ENCODE data around the gene GRIP1.

Gene GRIP1

DNA sequence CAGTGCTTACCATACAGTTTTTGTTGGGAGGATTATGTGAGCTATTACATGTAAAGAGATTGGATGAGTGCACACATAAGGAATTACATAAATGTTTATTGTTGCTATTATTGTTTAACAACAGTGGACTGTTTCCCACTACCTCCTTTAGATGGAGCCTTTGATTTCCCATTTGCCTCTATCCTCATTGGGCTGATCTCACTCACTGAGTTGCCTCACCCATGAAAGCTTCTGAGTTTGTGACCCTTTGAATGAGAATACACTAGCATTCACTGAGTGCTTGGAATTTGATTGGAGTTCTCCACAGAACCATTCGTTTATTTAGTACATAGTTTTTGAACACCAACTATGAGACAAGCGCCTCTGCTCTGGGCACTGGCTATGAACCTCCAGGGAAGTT, 255.6 kb downstream of the GRIP1 start:
- H3K4me3 ChIP-seq (ENCODE audit: low read depth, low read length) = no peak overlapping the region
- H3K9me3 ChIP-seq (ENCODE audit: control insufficient read depth, insufficient read depth, low read length) = 0 out of 2 replicates have a peak, but pooled peaks cover 4% of the 10 kb centered on the region
- H3K4me1 ChIP-seq (ENCODE audit: control insufficient read depth, insufficient read depth, low read length) = peaks cover 34% of the 10 kb centered on the region
- H3K27me3 ChIP-seq (ENCODE audit: control insufficient read depth, insufficient read depth, low read length) = no peaks in the 10 kb centered on the region
- H3K9ac ChIP-seq (ENCODE audit: low read depth, low read length) = no peak overlapping the region
- no peak overlapping the region for H3K27ac ChIP-seq (ENCODE audit: low read depth, low read length)
- no peaks in the 10 kb centered on the region for H3K36me3 ChIP-seq (ENCODE audit: control insufficient read depth, insufficient read depth, low read length)

DNA sequence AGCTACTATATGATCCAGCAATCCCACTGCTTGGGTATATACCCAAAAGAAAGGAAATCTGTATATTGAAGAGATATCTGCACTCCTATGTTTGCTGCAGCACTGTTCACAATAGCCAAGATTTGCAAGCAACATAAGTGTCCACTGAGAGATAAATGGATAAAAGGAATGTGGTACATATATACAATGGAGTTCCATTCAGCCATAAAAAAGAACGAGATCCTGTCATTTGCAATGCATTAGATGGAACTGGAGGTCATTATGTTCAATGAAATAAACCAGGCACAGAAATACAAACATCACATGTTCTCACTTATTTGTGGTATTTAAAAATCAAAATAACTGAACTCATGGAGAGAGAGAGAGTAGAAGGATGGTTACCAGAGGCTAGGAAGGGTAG, 260.0 kb downstream of the GRIP1 start:
- Histone ChIP-seq H3K27ac (ENCODE audit: low read depth, low read length) (no peak overlapping the region), H3K9me3 (ENCODE audit: control insufficient read depth, insufficient read depth, low read length) (no peaks in the 10 kb centered on the region), H3K36me3 (ENCODE audit: control insufficient read depth, insufficient read depth, low read length) (no peaks in the 10 kb centered on the region), H3K4me1 (ENCODE audit: control insufficient read depth, insufficient read depth, low read length) (peaks cover 9% of the 10 kb centered on the region), H3K4me3 (ENCODE audit: low read depth, low read length) (no peak overlapping the region), H3K27me3 (ENCODE audit: control insufficient read depth, insufficient read depth, low read length) (no peaks in the 10 kb centered on the region), H3K9ac (ENCODE audit: low read depth, low read length) (no peak overlapping the region)

DNA sequence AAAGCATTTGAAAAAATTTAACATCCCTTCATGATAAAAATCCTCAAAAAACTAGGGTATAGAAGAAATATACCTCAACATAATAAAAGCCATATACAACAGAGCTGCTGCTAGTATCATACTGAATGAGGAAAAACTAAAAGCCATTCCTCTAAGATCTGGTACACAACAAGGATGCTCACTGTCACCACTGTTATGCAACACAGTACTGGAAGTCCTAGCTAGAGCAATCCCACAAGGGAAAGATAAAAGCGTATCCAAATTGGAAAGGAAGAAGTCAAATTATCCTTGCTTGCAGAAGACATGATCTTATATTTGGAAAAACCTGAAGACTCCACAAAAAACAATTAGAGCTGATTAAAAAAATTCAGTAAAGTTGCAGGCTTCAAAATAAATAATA, 261.7 kb downstream of the GRIP1 start:
- no peaks in the 10 kb centered on the region for H3K9me3 ChIP-seq (ENCODE audit: control insufficient read depth, insufficient read depth, low read length)
- no peak overlapping the region for H3K9ac ChIP-seq (ENCODE audit: low read depth, low read length)
- no peak overlapping the region for H3K27ac ChIP-seq (ENCODE audit: low read depth, low read length)
- no peaks in the 10 kb centered on the region for H3K4me1 ChIP-seq (ENCODE audit: control insufficient read depth, insufficient read depth, low read length)
- no peaks in the 10 kb centered on the region for H3K36me3 ChIP-seq (ENCODE audit: control insufficient read depth, insufficient read depth, low read length)
- H3K27me3 ChIP-seq (ENCODE audit: control insufficient read depth, insufficient read depth, low read length) = no peaks in the 10 kb centered on the region
- H3K4me3 ChIP-seq (ENCODE audit: low read depth, low read length) = no peak overlapping the region

DNA sequence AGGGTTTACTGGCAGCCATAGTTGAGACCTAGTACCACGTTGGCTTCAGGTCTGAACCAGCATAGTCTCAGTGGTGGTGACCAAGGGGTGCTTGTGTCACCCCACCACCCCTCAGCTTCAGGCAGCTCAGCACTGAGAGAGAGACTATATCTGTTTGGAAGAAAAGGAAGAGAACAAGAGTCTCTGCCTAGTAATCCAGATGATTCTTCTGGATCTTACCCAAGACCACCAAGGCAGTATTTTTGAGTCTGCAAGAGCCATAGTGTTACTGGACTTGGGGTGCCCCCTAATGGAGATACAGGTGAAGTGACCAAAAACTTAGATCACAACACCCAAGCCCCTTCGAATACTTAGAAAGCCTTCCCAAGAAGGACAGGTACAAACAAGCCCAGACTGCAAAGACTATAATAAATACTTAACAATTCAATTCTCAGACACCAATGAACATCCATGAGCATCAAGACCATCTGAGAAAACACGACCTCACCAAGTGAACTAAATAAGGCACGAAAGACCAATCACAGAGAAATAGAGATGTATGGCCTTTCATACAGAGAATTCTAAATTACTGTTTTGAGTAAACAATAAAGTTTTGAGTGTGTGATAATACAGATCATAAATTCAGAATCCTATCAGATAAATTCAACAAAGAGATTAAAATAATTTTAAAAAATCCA, 269.5 kb downstream of the GRIP1 start:
- H3K36me3 ChIP-seq (ENCODE audit: control insufficient read depth, insufficient read depth, low read length) = no peaks in the 10 kb centered on the region
- no peaks in the 10 kb centered on the region for H3K9me3 ChIP-seq (ENCODE audit: control insufficient read depth, insufficient read depth, low read length)
- no peak overlapping the region for H3K4me3 ChIP-seq (ENCODE audit: low read depth, low read length)
- no peak overlapping the region for H3K9ac ChIP-seq (ENCODE audit: low read depth, low read length)
- no peaks in the 10 kb centered on the region for H3K27me3 ChIP-seq (ENCODE audit: control insufficient read depth, insufficient read depth, low read length)
- H3K4me1 ChIP-seq (ENCODE audit: control insufficient read depth, insufficient read depth, low read length) = peaks cover 3% of the 10 kb centered on the region; the same call in 1 of the 2 replicates
- H3K27ac ChIP-seq (ENCODE audit: low read depth, low read length) = no peak overlapping the region

DNA sequence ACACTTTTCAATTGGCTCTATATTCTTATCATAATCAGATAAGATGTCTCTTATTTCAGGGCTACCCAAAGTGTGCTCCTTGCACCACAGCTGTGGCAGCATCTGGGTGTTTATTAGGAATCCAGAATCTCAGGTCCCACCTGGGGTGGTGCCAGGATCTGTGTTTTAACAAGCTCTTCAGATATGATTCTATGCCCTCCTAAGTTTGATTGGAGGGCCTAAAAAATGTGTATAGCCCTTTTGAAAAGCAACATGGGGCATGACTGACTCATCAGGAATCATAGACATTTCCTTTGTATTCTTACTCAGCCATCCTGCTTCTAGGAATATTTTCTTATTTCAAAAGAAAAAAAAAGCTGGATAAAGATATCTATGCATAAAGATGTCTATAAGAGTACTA, 273.5 kb downstream of the GRIP1 start:
- Histone ChIP-seq H3K36me3 (ENCODE audit: control insufficient read depth, insufficient read depth, low read length) (no peaks in the 10 kb centered on the region), H3K27ac (ENCODE audit: low read depth, low read length) (no peak overlapping the region), H3K4me3 (ENCODE audit: low read depth, low read length) (no peak overlapping the region)

DNA sequence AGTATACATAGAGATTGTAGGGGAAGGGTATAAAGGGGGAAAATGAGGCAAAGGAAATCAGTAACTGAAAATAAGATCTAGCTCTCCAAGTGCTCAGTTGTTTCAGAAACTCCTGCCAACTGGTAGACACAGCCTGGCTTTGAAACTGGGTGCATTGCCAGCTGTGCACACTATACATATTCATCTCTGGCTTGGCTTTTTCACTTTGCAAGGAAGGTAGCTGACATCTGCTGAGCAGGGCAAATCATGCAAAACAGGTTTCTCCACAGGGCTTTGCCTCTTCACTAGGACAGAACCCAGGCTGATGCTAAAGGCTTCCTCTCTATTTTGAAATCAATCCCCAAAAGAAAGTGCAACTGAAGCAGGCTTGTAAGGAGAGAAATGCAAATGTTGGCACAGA, 275.1 kb downstream of the GRIP1 start:
- H3K27me3 ChIP-seq (ENCODE audit: control insufficient read depth, insufficient read depth, low read length) = no peaks in the 10 kb centered on the region
- no peak overlapping the region for H3K4me3 ChIP-seq (ENCODE audit: low read depth, low read length)
- no peak overlapping the region for H3K9ac ChIP-seq (ENCODE audit: low read depth, low read length)
- H3K27ac ChIP-seq (ENCODE audit: low read depth, low read length) = no peak overlapping the region
- H3K36me3 ChIP-seq (ENCODE audit: control insufficient read depth, insufficient read depth, low read length) = no peaks in the 10 kb centered on the region
- peaks cover 18% of the 10 kb centered on the region for H3K4me1 ChIP-seq (ENCODE audit: control insufficient read depth, insufficient read depth, low read length)
- no peaks in the 10 kb centered on the region for H3K9me3 ChIP-seq (ENCODE audit: control insufficient read depth, insufficient read depth, low read length)

More for the DNA sequence above, 273.5 kb downstream of the GRIP1 start:
- Histone ChIP-seq H3K9me3 (ENCODE audit: control insufficient read depth, insufficient read depth, low read length) (no peaks in the 10 kb centered on the region), H3K9ac (ENCODE audit: low read depth, low read length) (no peak overlapping the region), H3K27me3 (ENCODE audit: control insufficient read depth, insufficient read depth, low read length) (no peaks in the 10 kb centered on the region), H3K4me1 (ENCODE audit: control insufficient read depth, insufficient read depth, low read length) (peaks cover 10% of the 10 kb centered on the region; the same call in 1 of the 2 replicates)

DNA sequence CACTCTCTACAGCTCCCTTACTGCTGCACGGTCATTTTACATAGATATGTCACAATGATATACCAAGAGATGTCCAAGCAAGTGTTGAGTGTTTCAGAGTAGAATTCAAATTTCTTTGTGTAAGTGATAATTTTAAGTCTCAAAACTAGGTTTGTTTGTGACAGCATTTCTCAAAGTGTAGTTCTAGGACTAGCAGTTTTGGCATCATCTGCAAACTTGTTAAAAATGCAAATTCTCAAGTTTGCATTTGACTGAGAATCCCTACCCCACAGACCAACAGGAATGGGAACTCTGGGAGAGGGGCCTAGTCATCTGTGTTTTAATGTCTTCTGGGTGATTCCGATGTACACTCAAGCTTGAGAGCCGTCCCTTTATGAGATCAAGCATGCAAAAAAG, 279.0 kb downstream of the GRIP1 start:
- no peaks in the 10 kb centered on the region for H3K27me3 ChIP-seq (ENCODE audit: control insufficient read depth, insufficient read depth, low read length)
- no peak overlapping the region for H3K4me3 ChIP-seq (ENCODE audit: low read depth, low read length)
- H3K9me3 ChIP-seq (ENCODE audit: control insufficient read depth, insufficient read depth, low read length) = no peaks in the 10 kb centered on the region
- H3K4me1 ChIP-seq (ENCODE audit: control insufficient read depth, insufficient read depth, low read length) = peaks cover 16% of the 10 kb centered on the region
- no peak overlapping the region for H3K9ac ChIP-seq (ENCODE audit: low read depth, low read length)
- H3K27ac ChIP-seq (ENCODE audit: low read depth, low read length) = no peak overlapping the region
- H3K36me3 ChIP-seq (ENCODE audit: control insufficient read depth, insufficient read depth, low read length) = no peaks in the 10 kb centered on the region

DNA sequence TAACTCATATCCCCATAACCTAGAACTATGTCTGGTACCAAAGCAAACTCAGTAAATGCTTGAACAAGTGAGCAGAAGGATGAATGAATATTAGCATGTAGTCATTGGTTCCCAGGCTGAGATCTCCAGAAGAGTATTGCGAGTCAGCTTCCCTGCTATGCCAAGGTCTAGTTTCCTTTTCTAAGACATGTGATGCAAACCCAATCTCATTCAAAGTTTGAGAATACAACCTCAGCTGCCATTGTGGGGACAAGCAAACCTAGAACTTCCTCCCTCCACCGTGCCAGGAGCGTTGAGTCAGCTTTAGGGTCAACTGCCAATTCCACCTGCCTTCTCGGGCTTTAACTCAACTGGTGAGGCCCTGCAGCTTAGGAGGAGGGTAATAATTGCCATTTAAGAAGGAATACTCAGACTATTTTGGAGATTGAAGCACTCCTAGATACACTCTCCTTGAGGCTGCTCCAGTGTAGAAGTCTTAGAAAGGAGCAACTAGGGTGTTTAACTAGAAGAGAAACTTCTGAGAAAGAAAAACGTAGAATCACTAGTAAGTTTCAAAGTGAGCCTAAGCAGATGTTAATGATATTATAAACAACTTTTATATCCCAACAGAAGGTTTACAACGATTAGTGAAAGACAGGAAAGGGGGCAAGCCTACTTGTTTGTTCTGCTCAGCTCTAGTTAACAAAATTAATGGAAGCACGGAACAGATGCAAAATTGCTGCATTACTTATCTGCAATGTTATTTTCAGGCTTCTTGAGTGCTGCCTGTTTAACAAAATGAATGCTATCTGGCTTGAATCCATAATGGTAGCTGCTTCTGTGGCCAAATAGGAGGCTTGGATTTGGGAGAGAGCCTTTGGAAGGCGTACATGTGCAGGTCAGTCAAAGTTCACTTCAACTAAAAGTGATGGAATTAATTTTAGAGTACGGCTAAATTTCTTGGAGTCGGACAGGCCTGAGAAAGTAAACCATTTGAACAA, 279.7 kb downstream of the GRIP1 start:
- Histone ChIP-seq H3K27ac (ENCODE audit: low read depth, low read length) (no peak overlapping the region), H3K27me3 (ENCODE audit: control insufficient read depth, insufficient read depth, low read length) (no peaks in the 10 kb centered on the region), H3K9ac (ENCODE audit: low read depth, low read length) (no peak overlapping the region), H3K4me1 (ENCODE audit: control insufficient read depth, insufficient read depth, low read length) (peaks cover 16% of the 10 kb centered on the region), H3K4me3 (ENCODE audit: low read depth, low read length) (no peak overlapping the region), H3K36me3 (ENCODE audit: control insufficient read depth, insufficient read depth, low read length) (no peaks in the 10 kb centered on the region), H3K9me3 (ENCODE audit: control insufficient read depth, insufficient read depth, low read length) (no peaks in the 10 kb centered on the region)

DNA sequence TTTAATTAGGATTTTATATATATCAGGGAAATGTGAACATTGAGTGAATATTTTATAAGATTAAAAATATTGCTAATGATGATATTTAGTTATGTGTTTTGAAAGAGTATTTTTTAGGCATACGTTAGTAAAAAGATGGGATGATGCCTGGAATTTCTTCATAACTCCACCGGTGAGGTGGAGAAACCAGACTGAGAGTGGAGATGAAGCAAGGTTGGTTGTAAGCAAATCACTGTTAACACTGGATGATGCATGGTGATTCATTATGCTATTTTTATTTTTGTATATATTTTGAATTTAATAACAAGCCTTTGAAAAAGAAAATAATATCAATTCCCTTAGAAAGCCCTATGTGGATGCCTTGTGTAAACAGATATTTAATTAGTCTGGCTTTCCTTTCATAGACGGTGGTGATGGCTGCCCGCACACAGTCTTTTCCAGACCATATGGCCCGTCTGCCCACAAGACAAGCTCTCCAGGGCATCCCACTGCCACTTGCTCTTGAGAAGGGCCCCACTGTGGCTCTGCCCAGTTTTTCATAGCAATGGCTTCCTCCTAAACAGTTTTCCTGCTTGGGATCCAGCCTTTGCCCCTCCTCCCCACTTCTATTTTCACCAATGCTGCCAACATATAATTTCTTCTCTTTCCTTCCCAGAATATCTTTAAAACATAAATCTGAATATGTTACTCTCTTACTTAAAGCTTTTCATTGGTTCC, 281.1 kb downstream of the GRIP1 start:
- Histone ChIP-seq H3K4me3 (ENCODE audit: low read depth, low read length) (no peak overlapping the region), H3K27me3 (ENCODE audit: control insufficient read depth, insufficient read depth, low read length) (no peaks in the 10 kb centered on the region), H3K9ac (ENCODE audit: low read depth, low read length) (no peak overlapping the region), H3K36me3 (ENCODE audit: control insufficient read depth, insufficient read depth, low read length) (no peaks in the 10 kb centered on the region), H3K9me3 (ENCODE audit: control insufficient read depth, insufficient read depth, low read length) (no peaks in the 10 kb centered on the region), H3K27ac (ENCODE audit: low read depth, low read length) (no peak overlapping the region), H3K4me1 (ENCODE audit: control insufficient read depth, insufficient read depth, low read length) (peaks cover 12% of the 10 kb centered on the region)

DNA sequence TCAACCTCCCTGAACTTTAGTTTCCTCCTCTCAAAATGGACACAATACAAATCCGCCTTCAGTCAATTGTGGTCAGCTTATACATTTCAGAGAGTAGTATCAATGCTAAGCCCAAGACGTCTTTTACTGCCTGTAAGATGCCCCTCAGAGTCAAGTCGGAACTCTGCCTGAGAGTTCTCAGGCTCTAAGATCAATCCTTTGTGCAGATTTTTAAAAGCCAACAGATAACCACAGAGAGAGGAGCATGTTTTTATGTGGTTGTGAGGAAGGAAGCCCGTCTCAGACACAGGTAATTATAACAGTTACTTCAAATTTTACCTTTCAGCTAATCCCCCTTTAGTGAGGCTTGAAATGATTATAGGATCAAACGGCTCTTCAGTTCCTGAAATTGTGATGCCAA, 285.0 kb downstream of the GRIP1 start:
- Histone ChIP-seq H3K9me3 (ENCODE audit: control insufficient read depth, insufficient read depth, low read length) (no peaks in the 10 kb centered on the region), H3K27me3 (ENCODE audit: control insufficient read depth, insufficient read depth, low read length) (no peaks in the 10 kb centered on the region), H3K9ac (ENCODE audit: low read depth, low read length) (no peak overlapping the region), H3K36me3 (ENCODE audit: control insufficient read depth, insufficient read depth, low read length) (no peaks in the 10 kb centered on the region; the same call in 1 of the 2 replicates), H3K4me3 (ENCODE audit: low read depth, low read length) (no peak overlapping the region), H3K27ac (ENCODE audit: low read depth, low read length) (no peak overlapping the region), H3K4me1 (ENCODE audit: control insufficient read depth, insufficient read depth, low read length) (no peaks in the 10 kb centered on the region)

Data from HUES48 (cell line).